ENCODE measurements around the gene PGBD5. TPM values are rescaled to one million over a fixed set of nuclear protein-coding genes. Genes with fewer than 3 reads are reported as not detected.

The PGBD5 gene
- total RNA-seq, 1 donor from 2014 or later: not detected

DNA sequence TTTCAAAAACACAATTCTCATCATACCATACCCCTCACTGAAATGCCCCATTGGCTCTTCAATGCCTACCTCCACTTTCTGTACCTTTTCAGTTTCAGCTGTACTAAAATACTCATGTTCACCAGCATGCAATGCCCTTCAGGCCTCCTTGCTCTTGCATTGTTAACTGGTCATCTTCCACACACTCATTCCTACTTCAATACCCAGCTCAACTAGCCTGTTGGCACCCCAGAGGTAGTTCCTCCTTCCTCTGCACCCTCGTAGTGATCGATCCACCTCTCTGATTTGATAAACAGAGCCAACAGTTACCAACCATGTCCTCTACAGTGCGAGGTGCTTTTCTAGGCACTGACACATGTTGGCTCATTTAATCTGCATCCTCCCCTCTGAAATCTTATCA, 46.7 kb downstream of the PGBD5 start:
- intact Hi-C loops (cut with micrococcal nuclease): no loop called here

DNA sequence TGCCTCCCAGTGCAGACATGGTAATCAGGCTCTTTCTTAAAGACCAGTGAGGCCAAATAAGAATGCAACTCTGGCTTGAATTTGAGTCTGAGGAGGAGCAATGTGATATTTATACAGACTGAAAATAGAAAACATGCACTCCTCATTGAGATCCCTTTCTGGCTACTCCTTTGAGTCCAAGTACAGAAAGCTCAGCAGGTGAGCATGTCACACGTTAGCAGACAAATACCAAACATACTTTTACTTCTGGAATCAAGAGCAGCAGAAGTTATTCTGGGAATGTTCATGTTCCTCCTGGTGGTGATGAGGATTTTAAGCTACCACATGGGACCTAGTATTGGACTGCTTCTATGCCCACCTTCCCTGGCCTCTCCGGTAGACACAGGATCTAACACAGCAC, 48.3 kb downstream of the PGBD5 start:
- intact Hi-C loops (cut with micrococcal nuclease): no loop called here

DNA sequence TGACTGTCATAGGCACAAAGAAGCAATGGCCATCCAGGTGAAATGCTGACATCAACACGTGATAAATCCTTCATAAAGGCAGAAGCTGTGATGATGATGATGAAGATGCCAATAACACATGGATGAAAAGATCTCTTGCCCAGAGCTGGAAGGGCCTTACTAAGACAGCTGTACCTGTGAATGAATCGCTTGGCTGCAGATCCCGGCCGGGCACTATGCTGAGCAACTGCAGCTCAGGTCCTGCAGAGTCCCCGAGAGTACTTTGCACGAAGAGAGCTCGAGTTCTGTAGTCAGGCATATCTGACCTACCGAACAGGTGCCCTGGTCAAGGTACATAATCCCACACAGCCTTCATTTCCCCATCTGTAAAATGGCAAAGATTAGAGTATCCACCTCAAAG, 48.8 kb downstream of the PGBD5 start:
- intact Hi-C loops (cut with micrococcal nuclease): no loop called here

DNA sequence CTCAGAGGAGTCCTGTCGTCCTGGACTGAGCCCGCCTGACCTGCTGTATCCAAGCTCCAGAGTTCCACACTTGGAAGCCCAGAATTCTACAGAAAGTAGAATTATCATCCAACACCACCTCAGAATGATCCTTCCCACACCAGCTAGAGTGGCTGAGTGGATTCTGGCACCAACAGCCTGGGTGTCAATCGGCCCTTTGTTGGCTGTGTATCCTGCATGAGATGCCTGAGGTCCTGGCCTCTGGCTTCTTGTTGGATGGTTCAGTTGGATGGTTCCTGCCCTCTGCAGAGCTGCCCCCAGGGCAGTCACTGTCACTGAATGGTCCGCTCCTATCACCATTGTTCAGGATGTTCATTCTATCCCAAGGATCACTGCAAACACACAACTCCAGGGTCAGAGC, 49.8 kb downstream of the PGBD5 start:
- intact Hi-C loops (cut with micrococcal nuclease): no loop called here

DNA sequence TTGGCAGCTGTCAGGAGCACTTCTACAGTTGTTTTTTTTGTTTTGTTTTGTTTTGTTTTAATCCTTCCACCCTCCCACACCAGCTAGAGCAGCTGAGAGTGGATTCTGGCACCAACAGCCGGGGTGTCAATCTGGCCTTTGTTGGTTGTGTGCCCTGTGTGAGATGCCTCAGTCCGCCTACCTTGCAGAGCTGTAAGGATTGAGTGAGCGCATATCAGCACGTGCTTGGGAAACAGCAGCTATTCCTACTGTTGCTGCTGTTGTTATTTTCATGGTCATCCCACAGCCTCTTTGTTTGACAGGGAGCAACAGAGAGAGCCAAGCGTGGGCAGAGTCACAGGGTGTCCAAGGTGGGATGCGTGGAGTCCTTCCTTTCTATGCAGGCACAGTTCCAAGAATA, 50.4 kb downstream of the PGBD5 start:
- intact Hi-C loops (cut with micrococcal nuclease): no loop called here

DNA sequence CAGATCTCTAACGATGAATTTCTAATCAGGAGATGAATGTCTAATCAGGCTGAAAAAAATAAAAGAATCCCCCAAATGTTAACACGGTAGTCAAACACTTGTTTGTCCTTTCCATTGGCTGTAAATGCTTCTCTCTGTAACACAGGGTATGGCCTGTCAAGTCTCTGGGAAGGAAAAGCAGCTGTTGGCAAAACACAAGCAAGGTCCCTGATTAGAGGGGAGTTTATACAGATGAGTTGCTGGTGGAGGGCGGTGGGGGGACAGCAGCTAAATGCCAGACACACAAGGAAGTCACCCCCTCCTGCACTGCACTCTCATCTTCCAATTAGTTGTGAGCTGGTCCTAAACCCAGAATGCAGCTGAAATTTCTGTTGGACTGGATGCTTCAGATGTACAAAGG, 51.0 kb downstream of the PGBD5 start:
- intact Hi-C loops (cut with micrococcal nuclease): no loop called here

DNA sequence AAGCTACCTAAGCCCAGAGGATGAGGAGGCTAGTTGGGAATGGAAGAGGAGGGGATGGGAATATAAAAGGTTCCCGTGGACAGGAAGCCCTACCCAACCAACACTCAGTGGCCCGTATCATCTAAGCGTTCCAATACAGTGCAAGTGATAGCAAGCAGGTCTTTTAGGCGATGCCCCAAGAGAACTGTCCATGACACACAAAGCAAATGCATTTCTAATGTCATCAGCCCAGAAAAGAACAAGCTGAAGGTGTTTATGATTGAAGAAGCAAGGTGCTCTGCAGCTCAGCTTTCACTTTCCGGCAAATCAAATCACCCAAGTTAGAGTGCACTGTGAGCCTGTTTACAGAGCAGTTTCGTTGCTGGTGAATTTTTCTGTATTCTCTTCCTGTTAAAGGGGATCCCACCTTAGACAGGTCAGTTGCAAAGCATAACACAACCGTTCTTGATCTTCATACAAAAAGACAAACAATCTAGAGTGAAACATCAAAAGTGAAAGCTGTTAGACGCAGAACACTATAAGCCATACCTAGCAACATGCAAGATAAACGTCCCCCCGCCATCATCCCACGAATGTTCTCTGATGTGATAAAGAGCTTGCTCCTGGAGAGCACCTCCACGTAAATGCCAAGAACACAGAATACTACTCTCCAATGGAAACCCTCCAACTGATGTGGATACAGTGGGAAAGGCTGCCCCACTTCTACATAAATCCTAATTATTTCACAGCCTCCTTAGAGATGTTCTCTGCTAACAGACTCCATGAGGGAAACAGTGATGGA, 54.0 kb downstream of the PGBD5 start:
- intact Hi-C loops (cut with micrococcal nuclease): no loop called here

DNA sequence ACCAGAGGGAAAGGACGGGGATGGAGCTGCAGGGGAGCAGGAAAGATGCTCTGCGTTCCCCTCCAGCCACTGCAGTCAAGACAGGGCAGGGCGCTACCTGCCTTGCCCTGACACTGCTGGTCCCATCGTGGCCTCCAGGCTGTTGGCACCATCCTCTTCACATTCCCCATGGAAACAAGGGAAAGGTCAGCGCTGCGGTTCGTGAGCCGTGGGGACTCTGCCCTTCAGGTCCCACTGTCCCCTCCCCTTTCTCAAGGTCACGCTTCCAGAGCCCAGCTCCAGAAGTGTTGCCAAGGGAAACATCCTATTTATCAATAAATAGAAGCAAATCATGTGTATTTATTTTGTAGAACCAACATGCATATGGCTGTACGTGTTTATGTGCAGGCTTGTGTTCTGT, 56.0 kb downstream of the PGBD5 start:
- intact Hi-C loops (cut with micrococcal nuclease): no loop called here

DNA sequence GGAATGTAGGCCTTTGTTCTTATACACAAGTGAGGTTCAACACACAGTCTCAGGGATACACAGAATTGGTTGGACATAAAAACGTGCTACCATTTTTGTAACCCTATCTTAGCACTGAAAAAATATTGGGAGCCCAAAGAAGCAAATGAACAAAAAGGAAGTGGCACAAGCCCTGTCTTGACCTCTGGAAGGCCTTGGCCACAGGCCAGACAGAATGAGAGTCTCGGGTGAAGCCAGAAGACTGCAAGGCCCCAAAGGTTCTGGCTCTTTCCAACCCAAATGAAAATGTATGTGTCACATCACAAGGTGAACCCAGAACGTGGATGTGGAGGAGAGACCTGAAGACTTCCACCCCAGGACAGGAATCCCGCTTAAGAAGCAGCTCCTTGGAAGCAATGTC, 57.3 kb downstream of the PGBD5 start:
- intact Hi-C loops (cut with micrococcal nuclease): no loop called here

DNA sequence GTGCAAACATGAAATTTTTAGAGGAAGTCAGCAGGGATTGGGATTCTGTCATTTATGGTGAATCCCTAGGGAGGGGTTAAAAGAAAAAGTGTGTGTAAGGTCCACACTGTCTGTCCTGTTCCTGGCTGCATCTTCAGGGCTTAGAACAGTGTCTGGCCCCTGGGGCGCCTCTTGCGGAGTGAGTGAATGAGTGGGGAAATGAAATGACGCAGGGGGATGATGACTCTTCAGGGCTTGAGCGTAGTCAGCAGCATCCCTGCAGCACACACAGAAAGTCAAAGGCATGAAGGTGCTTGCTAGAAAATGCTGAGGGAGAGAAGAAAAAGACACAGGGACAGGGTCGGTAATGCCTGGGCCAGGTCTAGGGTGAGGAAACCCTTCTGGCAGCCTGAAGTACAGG, 57.8 kb downstream of the PGBD5 start:
- intact Hi-C loops (cut with micrococcal nuclease): no loop called here

DNA sequence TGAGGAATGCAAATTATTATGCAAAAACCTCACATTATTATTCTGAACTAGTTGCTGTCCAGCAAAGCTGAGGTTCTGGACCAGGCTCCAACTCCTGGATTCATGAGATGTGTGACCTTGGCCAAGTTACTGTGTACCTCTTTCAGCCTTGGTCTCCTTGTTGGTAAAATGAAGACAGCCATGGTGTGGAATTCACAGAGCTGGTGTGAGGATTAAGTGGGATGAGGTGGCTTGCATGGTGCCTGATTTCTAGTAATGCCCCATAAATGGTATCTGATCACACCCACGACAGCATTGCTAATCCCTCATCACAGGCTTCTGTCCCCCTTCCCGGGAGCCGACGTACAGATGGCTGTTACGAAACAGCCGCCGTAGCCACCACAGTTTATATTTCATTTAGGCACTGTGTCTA, 59.6 kb downstream of the PGBD5 start:
- intact Hi-C loops (cut with micrococcal nuclease): no loop called here

DNA sequence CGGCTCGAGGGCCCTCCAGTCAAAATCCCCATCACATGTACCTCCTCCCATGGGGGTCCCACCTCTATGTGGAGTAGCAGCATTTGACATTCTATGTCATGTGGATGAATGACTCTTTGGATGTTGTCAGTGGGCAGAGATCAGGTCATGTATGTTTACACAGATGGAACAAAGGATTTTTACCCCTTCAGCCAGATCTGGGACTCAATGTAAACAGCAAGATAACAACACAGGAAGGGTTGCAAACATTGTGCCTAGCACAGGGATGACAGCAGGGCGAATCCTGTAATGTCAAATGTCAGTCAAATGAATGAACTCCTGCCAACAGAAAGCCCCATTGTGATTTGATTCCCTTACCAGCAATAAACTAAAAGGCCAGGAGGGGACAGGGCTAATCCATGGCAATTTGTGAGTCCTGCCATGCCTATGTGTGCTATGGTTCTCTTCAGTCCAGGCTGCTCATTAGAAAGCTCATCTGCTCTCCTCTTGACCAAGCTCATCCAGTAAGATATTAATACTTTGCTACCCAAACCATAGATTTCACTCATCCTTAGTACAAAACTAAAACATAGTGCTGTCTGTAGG, 60.3 kb downstream of the PGBD5 start:
- intact Hi-C loops (cut with micrococcal nuclease): no loop called here

DNA sequence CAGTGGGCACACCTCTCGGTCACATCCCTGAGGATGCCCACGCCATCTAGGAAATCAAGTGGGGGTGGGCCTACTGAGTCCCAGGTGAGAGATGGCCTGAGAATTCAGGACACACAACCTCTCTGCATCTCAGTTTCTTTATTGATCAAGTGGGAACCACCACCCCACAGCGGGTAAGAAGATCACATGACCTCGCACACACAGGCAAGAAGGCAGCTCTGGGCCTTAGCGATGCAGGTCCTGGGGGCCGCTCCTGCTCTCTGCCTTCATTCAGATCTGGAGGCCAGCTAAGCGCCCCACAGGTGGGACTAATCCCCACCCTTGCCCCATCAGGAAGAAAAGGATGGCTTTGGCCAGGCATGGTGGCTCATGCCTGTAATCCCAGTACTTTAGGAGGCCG, 63.2 kb downstream of the PGBD5 start:
- intact Hi-C loops (cut with micrococcal nuclease): no loop called here

DNA sequence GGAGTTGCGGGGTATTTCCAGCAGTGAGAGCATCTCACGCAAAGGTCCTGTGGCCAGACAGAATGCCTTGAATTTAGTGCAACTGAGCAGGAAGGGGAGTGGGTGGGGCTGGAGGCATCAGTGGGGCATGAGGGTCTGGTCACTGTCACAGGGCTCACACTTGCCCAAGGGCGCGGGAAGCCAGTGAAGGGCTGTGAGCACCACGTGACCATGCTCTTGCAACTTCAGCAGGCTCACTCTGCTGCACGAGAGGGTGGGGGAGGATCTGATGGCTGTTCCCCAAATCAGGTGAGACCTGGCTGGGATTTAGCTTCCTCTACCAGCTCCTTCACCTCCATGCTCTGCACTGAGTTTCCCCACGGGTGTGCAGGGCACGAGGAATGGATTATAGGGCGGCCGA, 64.2 kb downstream of the PGBD5 start:
- intact Hi-C loops (cut with micrococcal nuclease): no loop called here

DNA sequence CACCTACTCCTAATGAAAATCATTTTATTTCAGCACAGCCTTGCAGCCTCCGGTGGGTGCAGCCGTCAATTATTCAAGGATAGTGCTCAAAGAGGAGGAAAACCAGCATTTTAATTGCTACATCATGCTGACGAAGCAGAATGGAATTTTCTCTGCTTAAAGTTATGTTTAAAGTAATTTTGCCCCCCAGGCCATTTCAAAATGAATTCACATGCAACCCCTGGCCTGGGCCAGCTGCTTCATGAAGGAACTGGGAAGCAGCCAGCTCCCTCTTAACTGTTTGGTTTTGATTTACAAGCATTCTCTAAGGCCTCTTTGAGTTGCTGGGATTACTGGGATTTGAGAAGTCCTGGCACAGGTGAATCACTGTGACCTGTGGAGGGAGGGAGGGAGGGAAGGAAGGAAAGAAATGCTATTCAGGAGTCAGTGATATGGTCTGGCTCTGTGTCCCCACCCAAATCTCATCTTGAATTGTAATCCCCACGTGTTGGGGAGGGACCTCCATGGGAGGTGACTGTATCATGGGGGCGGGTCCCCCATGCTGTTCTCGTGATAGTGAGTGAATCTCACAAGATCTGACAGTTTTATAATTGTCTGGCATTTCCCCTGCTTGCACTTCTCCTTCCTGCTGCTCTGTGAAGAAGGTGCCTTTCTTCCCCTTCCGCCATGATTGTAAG, 66.0 kb downstream of the PGBD5 start:
- intact Hi-C loops (cut with micrococcal nuclease): no loop called here

DNA sequence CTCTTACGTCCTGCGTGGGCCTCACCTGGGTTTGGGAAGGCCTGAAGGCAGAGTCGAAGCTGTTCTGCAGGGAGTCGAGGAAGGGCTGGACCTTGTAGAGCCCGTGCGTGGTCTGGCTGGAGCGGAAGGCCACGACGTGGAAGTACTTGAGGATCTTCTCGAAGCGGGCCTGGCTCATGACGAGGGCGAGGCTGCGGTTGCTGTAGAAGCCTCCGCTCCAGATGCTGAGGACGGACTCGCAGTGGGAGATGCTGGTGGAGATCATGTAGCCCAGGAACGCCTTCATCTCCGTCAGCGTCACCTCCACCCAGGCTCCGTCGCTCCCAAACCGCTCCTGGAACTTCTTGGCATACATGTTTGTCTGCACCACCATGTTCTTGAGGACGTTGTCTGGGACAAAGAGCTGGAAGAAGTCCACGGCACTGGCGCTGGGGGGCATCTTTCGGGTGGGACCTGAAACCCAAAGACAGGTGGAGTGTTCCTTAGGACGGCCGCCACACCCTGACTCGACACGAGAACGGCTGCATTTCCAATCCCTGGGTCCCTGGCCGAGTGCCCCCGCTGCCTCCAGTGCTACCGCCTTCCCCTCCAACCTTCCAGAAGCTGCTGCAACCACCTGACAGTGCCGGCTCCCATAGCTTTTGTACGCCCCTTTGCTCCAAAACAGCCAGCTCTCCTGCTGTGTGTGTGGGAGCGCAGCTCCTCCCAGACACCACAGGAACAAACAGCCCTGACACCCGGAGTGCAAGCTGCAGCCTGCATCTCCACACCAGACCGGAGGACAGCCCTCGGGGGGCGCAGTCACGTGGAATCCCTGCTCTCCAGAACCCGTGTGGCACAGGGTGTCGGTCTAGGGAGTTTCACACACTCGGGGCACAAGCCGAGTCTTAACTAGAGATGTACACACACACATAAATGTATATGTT, 69.0 kb downstream of the PGBD5 start:
- intact Hi-C loops (cut with micrococcal nuclease): no loop called here

DNA sequence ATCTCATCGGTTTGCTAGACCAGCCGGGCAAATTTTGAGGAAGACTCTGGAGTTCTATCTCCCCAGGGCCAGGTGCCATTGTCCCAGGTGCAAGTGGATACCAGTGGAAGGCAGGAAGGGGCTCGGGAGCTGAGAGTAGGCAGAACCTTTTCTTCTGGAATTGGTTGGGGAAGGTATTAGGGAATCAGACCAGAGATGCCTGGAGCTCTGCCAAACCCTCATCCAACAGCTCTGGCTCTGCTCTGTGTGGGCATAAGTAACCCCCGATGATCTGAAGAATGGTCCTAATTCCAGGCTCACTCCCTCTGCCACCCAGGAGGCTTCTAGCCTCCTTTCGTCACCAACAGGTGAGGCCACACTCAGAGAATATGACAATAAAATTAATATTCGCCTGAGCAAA, 69.9 kb downstream of the PGBD5 start:
- intact Hi-C loops (cut with micrococcal nuclease): no loop called here

DNA sequence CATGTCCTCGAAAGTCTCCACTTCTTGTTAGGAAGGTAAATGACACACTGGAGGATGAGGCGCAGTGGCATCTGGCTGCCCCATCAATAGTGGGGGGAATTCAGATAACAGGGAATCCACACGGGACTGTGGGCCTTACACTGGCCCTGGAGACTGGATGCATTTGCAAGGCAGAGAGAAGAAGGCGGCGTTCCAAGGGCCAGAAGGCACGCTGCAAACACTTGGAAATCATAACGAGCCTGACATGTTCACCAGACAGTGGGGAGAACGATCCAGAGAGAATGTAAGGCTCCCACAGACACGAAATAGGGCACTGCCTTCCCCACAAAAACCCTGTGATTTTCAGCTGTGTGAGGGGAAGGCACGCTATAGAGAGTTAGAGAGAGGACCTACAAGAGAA, 70.5 kb downstream of the PGBD5 start:
- intact Hi-C loops (cut with micrococcal nuclease): no loop called here

DNA sequence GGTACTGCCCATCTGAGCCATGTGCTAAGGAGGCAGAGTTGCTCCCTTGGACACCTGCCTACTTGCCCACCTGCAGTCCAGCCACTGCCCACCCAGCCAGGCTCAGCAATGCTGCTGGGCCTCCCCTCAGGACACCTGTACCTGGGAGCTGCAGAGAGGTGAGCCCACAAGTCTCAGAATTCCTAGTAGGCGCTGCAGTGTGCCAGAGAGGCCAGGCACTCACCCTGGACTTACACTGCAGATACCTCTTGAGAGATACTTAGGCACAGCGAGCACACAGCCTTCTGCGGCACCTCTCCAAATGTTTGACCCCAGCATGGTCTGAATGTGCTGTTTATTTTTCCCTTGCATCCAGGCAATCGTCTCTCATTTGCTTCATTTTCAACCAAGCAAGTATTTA, 71.0 kb downstream of the PGBD5 start:
- intact Hi-C loops (cut with micrococcal nuclease): no loop called here

DNA sequence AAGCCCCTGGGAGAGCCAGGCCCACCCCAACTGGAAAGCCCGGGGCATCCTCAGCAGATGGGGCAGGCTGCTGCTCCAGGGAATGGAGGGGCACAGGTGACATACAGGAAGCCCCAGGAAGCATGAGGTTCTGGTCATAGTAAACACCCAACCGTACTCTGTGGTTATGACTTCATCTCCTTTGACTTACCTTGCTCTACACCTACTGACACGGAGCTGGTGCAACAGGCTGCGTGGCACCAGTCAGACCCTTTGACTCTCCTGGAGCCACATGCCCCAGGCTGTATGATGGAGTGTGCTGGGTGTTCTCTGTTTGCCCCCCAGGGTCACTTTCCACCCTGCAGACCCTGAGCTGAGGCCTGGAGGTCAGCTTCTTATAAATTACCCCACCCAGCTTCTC, 72.1 kb downstream of the PGBD5 start:
- intact Hi-C loops (cut with micrococcal nuclease): no loop called here

DNA sequence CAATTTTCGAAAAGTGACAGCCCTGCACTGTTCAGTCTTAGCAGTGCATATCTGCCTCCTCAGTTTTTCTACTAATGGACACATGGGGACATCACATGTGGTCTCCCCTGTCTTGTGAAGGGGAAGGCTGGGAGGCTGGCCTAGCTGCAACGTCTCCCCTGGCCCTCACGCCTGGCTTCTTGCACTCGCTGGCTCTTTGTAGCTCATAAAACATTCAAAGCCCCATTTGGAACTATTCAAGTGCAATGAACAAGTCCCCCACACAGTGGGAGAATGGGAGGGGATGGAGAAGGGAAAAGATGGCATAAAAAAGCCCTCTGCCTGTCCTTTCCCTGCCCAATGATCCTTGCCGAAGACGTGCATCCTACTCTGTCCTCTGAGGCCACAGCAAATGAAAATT, 73.6 kb downstream of the PGBD5 start:
- intact Hi-C loops (cut with micrococcal nuclease): no loop called here

DNA sequence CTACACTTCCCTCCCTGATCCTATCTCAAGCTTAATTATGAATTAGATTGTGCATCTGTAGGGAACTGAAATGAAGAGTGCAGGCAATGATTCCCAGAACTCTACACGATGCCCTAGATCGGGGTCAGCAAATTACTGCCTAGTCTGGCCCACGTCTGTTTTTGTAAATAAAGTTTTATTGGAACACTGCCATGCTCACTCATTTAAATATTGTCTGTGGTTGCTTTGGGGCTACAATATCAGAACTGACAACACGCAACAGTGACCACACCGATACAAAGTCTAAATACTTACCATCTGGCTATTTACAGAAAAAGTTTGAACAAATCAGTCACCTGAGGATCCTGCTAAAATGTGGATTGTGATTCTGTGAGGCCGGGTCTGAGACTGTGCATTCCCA, 74.1 kb downstream of the PGBD5 start:
- intact Hi-C loops (cut with micrococcal nuclease): no loop called here

Measured in T-helper 2 cell treated with Interferon-gamma antibody and Interleukin-4, amounts not matched to agents 100 ng/mL and 5 ng/mL, for 36 hours (primary cell).